GM15510 (cell line): ENCODE measurements around the gene SCG2.

ENCODE experiments used
- POLR2A ChIP-seq: IDR thresholded peaks from 3 replicates; pipeline ENCODE4 v1.6.1; 2011; ENCODE audit warnings: borderline replicate concordance; ENCODE audit not compliant: insufficient read length; ENCODE audit errors: extremely low read depth

SCG2 gene

DNA sequence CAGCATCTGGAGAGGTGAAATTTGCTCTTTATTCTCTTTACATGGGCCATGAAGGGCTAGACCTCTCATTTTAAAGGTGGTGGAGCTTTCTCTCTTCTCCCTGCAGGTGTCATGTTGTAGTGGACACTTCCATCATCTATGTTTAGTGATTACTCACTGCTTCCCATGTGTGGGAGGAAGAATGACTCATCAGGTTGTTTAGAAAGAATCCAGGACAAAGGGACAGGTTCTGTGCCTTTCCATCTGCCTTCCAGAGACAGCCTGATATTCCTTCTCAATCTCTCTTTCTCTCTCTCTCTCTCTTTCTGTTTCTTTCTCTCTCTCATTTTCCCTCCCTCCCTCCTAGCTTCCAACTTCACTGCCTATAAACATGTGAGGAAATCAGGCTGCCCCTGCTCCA is 38.7 kb downstream of the SCG2 start:
- TF ChIP-seq POLR2A = no peak

DNA sequence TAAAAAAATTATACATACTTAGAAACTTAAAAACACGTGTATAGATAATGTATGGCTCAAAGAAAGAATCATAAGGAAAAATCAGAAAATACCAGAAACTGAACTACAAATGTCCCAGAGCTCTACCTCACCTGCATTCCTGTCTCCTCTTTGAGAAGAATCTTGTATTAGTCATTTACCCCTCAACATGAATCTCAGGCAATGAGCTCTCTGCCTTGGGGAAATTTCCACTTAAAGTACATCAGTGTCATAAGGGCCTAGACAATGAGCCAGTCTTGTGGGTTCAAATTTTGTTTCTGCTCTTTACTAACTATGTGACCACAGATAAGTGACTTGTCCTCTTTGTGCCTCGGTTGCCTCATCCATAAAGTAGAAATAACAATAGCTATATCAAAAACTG is 40.1 kb downstream of the SCG2 start:
- no peak for TF ChIP-seq POLR2A

DNA sequence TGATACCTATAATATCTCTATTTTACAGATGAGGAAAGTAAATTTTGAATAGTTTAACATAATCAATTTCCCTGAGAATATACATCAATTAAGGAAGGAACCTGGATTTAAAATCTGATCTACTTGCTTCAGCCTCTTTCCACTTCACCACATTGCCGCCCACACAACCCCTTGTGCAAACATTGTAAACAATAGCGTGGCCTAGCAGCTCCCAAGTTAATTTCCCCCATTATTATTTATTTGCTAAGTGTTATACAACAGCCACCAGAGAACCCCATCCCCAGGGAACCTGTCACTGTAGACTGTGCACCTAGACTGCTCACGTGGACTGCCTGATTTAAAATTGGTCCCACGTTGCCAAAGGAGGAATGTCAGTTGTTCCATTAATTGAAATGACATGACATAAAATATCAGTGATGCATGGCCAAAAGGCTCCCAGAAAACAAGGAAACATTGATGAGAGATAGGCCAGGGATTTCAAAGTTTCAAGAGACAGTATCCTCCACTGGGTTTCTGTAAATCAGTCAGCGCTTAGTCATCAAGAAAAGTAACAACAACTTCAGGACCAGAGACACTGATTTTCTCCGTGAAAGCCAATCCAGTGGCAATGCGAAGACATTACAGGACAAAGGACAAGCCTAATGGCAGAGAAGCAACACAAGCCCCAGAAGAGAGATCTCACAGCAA is 41.3 kb downstream of the SCG2 start:
- TF ChIP-seq POLR2A = no peak

DNA sequence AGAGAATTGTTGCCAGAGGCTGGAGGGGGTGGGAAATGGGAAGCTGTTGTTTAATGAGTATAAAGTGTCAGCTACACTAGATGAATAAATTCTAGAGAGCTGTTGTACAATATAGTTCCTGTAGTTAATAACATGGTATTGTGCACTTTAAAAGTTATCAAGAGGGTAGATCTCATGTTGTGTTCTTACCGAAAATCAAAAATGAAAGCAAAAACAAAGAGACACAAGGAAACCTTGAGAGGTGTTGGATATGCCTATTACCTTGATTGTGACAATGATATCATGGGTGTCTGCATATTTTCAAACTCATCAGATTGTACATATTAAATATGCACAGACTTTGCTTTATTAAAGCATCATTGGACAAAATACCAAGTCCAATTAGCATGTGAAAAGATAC is 43.2 kb downstream of the SCG2 start:
- TF ChIP-seq POLR2A = no peak

DNA sequence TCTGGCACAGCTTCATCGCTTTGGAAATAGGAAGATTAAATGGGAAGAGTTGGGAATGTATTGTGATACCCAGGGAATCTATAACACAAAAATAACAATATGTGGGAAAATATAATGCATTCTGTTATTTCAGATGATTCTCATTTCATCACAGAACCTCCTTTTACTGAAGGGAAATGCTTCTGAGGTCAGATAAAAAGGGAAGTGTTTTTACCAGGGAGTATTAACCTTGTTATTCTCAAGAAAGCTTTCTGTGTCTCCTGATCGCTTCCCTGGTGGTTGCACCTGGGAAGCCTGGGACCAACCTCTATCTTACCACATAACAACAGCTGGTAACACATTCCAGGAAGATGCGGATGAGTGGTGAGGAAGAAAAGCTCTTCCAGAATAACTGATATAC is 47.2 kb downstream of the SCG2 start:
- TF ChIP-seq POLR2A = no peak

DNA sequence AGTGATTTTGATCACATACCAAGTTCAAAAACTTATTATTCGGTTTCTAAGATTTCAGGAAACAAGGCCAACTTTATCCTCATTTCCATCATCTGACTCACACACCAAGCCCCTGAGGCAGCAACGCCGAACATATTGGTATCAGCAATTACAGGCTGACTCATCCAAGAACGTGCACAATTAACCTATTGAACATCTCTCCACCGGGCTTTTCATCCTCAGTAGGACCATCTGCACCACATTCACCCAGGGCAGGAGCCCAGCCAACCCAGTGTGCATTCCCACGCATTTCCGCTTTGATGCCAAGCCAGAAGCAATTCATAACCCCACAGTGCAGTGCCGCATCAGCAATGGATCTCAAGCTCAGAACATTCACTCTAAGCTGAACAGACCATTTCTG is 52.9 kb downstream of the SCG2 start:
- no peak for TF ChIP-seq POLR2A

DNA sequence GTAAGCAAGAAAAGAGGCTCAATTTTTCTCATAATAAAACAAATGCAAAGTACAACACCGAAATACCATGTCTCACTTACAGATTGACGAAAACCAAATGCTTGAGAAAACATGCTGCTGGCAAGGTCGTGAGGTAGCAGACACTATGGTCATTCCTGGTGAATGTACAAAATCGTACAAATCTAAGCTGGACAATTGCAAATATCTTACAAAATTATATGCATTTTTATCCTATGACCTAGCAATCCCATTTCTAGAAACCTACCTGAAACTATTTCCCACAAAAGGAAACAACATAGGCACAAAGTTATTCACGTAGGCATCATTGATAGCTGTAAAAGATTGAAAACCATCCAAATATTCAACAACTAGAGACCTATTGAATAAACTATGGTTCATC is 54.0 kb downstream of the SCG2 start:
- TF ChIP-seq POLR2A = no peak
